NCI-H524 (cell line): ENCODE results near the gene CDK1.

Experiments
- DNase-seq, 2 experiments: peaks; one replicate each; lab custom pipeline; 2025; lab: John Stamatoyannopoulos, UW

The CDK1 gene

GRCh38 chr10:60778214-60778970, at the start of gene CDK1:
Gene CDK1, plus strand, starts transcription at chr10:60778478. Its CDS starts 1,688 bp downstream, at chr10:60780166.
- peak; percentile 80 to 89 for DNase-seq

- DNase-seq: no peak
Observed at GRCh38 chr10:60729106-60729505, 49.2 kb upstream of the CDK1 start.

DNA sequence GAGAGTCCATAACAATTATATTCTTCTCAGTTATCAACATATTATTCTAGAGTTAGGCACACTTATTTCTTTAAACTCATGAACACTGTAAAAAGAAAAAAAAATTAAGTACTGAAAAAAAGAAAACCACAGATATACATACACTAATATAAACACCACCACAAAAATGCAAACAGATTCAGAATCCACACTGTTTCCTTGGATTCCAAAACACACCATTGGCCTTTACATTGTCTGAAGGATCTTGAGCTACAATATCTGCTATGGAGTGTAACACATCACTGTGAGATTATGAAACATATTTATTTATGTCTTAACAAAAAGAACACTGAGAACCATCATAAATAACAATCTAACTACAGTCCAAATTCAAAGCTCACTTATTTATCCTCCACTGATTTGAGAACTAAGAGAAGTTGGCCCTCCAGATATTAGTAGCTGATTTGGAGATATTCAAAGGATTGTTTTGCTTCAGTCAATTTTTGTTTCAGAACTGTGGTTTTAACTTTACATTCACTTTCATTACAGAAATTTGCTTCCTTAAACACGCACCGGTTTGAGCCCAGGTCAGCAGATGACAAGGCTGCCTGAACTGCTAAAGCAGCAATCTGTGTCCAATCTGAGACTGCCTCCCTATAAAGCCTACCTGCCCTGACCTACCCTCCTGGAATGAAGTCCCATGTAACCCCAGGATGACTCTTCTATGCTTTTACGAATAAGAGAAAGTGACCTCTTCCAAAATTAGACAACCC, 47.0 kb upstream of the CDK1 start:
- no peak for DNase-seq

DNA sequence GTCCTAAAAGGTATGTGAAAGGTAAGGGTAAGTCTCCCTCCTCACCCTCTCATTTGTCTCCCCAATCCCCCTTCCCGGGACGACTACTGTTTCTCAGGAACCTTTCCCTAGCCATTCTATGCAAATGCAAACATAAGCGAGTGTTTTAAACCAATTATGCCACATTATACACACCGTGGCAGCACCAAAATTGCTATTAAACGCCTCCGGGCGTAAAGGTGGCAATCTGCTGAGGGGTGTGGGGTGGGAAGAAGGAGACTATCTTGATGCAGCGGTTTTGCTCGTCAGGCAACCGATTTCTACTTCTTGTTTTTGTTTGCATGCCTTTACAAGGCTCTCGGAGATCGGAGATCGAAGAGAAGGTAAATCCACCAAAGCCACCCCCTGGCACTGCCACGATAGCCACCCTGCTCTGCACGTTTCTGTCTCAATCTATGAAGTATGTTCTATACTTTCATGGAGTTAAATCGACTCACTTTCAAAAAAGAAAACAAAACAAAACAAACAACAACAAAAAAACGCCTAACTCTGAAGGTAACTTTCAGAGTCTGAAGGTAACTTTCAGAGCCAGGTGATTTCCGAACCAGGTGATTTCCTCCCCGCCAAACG, 46.0 kb upstream of the CDK1 start:
- DNase-seq: no peak

- DNase-seq: peak in 1 of 2 experiments; percentile 5
Observed at GRCh38 chr10:60732807-60733516, 45.3 kb upstream of the CDK1 start.

GRCh38 chr10:60733517-60733822, 44.8 kb upstream of the CDK1 start:
- no peak for DNase-seq

DNA sequence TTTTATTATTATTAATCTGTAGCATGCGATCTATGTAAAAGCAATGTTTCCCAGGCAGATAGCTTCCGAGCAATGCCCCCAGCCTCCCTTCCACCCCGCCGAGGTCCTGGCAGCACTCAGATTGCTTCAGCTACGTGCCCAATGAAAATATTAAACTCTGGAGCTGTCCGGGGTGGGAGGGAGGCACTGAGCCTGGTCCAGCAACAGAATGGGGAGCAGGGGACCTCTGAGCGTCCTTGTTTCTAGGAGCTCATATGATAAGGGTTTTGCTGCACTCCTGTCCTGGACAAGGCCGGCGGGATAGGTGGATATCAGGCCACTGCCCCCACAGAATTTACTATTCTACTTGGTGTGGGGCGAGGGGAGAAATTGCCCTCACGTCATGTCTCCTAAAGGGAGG, 44.5 kb upstream of the CDK1 start:
- no peak for DNase-seq

DNA sequence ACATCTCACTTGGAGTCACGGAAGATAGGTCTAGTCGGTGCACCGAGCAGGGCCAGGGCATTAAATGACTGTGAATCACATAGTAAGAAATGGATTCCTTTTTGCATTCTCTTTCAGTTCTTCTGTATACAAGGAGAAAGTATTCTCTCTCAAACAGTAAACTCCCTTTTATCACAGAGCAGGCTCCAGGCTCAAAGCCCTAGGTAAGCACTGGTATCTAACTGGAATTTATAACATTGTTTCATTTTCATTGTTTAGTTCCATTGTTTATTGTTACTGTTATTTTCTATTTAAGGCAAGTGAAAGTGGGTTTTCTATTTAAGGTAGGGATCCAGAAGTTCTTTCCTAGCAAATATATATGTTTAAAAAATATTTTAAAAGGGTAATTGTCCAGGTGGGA, 44.1 kb upstream of the CDK1 start:
- DNase-seq: no peak

DNA sequence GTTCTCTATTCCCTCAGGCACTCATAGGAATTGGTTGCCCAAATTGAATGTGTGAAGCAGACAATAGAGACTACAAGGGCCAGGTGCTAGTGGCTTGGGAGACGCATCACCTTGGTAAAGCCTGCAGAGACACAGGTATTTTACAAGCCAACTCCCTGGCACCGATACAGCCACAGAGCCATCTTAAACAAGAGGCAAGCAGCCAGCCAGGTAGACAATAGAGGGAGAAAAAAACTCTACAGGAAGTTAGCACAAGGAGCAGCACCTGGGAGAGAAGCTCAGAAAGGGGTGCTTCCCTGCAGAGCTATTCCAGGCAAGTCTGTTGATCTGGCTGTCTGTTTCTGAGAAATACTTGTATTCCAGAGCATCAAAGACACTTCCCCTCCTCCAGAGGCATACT, 43.0 kb upstream of the CDK1 start:
- DNase-seq: no peak

- DNase-seq: no peak
Observed at GRCh38 chr10:60737242-60737641, 41.0 kb upstream of the CDK1 start.

- no peak for DNase-seq
Observed at GRCh38 chr10:60739558-60739957, 38.7 kb upstream of the CDK1 start.

DNA sequence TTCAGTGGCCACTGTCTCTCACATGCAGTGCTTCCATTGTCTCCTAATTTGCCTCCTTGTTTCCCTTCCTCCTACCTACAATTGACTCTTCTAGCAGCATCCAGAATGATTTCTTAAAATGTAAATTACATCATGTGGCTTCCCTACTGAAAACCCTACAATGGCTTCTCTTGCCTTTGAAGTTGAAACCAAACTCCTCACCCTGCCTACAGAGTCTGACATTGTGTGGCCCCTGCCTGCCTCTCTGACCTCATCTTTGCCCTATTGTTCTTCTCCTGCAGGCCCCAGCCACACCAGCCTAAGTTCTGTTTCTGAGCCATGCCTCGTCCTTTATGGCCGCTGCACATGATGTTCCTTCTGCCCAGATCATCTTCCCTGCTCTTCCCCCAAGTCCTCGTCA, 35.8 kb upstream of the CDK1 start:
- DNase-seq: no peak

- DNase-seq: no peak
Observed at GRCh38 chr10:60747817-60748469, 30.3 kb upstream of the CDK1 start.

DNA sequence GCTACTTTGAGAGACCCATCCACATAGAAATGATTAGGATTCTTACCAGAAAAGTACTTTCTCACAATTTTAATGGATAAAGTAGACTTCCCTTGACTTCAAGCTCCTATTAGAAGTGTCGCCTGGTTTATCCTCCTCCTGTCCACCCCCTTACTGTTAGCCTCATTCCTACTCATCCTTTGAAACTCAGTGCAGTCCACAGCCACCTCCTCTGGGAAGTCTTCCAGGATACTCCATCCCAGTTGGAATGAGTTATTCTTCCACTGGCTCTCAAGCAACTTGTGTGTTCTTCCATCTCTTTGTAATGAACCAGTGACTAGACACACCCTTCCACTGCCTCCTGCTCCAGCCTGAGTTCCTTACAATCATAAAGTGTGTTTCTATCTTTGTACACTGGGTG, 25.1 kb upstream of the CDK1 start:
- DNase-seq: no peak

- no peak for DNase-seq
Observed at GRCh38 chr10:60753817-60754216, 24.5 kb upstream of the CDK1 start.

- DNase-seq: peak in 1 of 2 experiments; percentile 49
Observed at GRCh38 chr10:60757420-60757895, 20.8 kb upstream of the CDK1 start.

GRCh38 chr10:60759181-60759580, 19.1 kb upstream of the CDK1 start:
- DNase-seq: no peak

GRCh38 chr10:60760711-60761210, 17.5 kb upstream of the CDK1 start:
- DNase-seq: no peak

DNA sequence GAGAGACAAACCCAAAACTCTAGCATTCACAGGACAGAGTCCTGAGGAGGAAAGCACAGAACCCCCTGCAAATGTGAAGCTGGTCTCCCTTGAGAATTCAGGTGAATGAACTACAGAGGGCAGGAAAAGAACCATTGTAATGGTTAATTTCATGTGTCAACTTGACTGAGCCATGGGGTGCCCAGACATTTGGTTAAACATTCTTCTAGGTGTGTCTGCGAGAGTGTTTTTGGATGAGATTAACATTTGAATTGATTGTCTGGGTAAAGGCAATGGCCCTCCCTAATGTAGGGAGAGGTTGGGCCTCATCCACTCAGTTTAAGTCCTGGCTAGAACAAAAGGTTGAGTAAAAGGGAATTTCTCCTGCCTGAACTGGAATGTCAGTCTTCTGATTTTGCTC, 15.7 kb upstream of the CDK1 start:
- DNase-seq: no peak

DNA sequence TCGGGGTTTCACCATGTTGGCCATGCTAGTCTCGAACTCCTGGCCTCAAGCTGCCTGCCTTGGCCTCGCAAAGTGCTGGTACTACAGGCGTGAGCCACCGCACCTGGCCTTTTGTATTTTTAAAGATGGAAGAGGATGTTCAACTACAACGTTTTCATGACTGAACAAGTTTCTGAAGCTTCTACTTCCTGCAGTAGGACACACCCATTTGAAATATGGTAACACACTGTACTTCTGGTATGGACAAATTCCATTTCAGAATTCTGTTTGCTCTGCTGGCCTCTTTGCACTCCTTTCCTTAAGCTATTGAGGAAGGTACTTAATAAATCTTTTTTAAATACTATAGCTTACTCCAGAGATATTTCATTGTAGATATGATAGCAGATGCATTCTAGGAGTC, 10.9 kb upstream of the CDK1 start:
- DNase-seq: no peak

DNA sequence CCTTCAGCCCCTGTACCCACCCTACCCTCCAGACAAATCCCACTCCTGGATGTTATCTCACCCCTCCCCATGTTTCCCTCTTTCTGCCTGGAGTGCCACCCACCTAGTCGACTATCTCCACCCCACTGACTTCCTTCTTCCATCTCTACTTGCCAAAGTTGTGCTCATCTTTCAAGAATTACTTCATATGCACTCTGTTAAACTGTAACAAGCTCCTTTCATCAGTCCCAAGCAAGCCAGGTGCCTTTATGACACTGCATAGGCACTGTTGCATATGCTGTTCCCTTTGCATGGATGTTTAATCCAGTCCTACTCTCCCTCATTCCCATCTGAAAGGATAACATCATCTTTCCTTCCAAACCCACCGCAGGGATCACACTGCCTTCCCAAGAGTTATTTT, 8.9 kb upstream of the CDK1 start:
- no peak for DNase-seq

GRCh38 chr10:60777696-60778213, 523 bp upstream of the CDK1 start:
- DNase-seq: no peak
